Fibroblast of gingiva (primary cell): ENCODE data around the gene ANP32E.
A peak's percentile ranks its signal among the peaks of the same experiment; 100 is the strongest.
"Not testable (repeated sequence)": the region's sequence is repeated elsewhere in the genome, so short reads cannot be mapped to it uniquely, and the experiment has no call there.

Source experiments
- DNase-seq: peaks from one replicate; pipeline ENCODE4 v3.0.0-alpha.2; 2011; ENCODE audit warnings: low read depth

ANP32E gene

GRCh38 chr1:150256554-150257341, 20.8 kb upstream of the ANP32E start:
- DNase-seq = no peak

GRCh38 chr1:150256198-150256553, 20.3 kb upstream of the ANP32E start:
- no peak for DNase-seq

- DNase-seq = no peak
These were observed 14.0 kb upstream of the ANP32E start for GRCh38 chr1:150249936-150250335.

DNA sequence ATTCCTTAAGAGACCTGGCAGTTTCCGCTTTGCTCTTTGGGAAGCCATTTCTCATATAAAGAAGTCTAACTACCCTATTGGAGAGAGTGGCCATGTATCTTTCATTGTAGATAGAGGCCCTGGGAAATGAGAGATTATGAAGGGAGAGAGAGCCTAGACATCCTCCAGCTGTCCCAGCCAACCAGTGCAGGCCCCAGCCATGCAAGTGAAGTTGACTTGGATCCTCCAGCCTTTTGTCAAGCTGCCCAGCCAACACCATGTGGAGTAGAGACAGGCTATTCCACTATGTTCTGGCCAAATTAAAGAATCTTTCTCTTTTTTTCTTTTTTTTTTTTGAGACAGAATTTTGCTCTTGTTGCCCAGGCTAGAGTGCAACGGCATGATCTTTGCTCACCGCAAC, 7.1 kb upstream of the ANP32E start:
- DNase-seq = no peak

DNA sequence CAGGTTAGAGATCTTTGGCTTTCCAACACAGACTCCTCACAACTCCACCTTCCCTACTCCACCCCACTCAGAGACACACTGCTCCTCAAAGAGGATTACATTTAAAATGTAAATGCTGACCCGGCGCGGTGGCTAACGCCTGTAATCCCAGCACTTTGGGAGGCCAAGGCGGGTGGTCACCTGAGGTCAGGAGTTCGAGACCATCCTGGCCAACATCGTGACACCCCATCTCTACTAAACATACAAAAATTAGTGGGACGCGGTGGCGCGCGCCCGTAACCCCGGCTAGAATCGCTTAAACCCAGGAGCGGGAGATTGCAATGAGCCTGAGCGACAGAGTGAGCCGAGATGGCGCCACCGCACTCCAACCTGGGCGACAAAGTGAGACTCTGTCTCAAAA, 1.8 kb upstream of the ANP32E start:
- no peak for DNase-seq

GRCh38 chr1:150237176-150237575, 1.3 kb upstream of the ANP32E start:
- not testable (repeated sequence) for DNase-seq

- no peak for DNase-seq
These were observed 745 bp upstream of the ANP32E start for GRCh38 chr1:150236614-150237100.

DNA sequence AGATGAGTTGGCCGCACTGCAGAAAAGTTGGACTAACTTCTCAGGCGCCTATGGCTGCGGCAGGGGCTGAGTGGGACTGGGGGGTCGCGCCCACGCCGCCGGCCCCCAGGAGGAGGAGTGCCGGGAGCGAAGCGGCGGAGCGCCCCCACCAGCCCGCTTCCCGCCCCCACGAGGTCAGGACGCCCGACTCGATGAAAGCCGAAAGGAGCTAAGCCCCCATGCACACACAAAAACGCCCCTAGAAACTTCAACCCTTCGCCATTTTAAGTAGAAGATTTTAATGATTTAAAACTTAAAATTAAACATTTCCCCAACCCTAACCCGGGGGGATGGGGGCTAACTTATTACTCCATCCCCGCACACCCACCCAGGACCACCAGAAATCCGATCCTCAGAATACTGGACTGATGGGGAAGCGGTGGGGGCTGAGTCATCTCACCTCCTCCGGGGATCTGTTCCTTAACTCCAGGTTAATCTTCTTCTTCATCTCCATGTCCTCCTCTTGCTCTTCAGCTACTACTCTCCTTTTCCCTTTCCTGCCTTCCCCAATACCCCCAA, 539 bp downstream of the ANP32E start:
- DNase-seq = no peak

- DNase-seq = peak; percentile 70
These were observed 1.2 kb downstream of the ANP32E start for GRCh38 chr1:150234566-150235293.

DNA sequence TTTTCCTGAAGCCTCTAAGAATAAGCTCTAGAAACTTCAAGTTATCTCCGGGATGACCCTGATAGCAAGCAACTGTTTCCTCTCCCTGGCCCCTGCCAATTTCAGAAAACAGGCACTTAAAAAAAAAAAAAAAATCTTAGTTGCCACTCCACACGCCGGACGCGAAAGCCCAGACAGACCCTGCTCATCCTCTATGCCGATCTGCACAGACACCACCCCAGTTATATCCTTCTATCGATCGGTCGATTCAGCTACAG, 1.7 kb downstream of the ANP32E start:
- DNase-seq = no peak

GRCh38 chr1:150233359-150234308, 2.3 kb downstream of the ANP32E start:
- peak; percentile 15 for DNase-seq

DNA sequence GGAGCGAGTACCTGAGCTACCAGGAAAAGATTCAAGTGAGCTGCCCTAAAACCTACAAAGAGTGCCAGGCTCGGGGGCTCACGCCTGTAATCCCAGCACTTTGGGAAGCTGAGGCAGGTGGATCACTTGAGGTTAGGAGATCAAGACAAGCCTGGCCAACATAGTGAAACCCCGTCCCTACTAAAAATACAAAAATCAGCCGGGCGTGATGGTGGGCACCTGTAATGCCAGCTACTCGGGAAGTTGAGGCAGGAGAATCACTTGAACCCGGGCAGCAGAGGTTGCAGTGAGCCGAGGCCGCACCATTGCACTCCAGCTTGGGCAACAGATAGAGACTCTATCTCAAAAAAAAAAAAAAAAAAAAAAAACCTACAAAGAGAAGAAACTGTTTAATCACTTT, 3.0 kb downstream of the ANP32E start:
- DNase-seq = not testable (repeated sequence)

- DNase-seq = not testable (repeated sequence)
These were observed 7.7 kb downstream of the ANP32E start for GRCh38 chr1:150228246-150228645.

DNA sequence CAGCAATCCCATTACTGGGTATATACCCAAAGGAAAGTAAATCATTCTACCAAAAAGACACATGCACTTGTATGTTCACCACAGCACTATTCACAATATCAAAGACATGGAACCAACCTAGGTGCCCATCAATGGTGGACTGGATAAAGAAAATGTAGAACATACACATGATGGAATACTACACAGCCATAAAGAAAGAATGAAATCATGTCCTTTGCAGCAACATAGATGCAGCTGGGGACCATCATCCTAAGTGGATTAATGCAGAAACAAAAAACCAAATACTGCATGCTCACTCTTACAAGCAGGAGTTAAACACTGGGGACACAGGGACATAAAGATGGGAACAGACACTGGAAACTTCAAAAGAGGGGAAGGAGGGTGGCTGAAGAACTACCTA, 8.7 kb downstream of the ANP32E start:
- no peak for DNase-seq

DNA sequence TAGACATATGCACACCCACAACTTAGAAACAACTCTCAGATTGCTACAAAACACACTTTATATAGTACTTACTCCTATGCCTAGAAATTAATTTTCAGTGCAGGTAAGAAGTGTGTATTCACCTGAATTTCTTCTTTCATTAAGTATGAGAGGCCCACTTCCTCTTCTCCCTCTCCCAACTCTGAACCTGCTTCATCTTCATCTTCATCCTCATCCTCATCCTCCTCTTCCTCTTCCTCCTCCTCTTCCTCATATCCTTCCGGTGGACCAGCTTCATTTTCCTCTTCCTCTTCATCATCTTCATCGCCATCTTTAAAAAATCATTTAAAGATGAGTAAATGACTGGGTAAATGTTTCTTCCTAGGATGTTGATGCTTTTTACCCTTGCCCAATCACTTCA, 9.4 kb downstream of the ANP32E start:
- DNase-seq = no peak

- no peak for DNase-seq
These were observed 10.4 kb downstream of the ANP32E start for GRCh38 chr1:150225546-150225945.

- DNase-seq = no peak
These were observed 10.9 kb downstream of the ANP32E start for GRCh38 chr1:150224983-150225382.

GRCh38 chr1:150221552-150221951, 14.4 kb downstream of the ANP32E start:
- DNase-seq = peak; percentile 23

DNA sequence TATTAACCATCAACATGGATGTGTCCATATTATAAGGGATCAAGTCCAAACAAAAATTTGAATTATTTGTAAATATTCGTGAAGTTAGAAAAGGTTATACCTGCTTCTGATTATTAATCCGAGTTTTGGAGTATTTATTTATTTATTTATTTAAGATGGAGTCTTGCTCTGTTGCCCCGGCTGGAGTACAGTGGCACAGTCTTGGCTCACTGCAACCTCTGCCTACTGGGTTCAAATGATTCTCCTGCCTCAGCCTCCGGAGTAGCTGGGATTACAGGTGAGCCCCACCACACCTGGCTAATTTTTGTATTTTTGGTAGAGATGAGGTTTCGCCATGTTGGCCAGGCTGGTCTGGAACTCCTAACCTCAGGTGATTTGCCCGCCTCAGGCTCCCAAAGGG, 20.1 kb downstream of the ANP32E start:
- DNase-seq = not testable (repeated sequence)

GRCh38 chr1:150214099-150214756, 21.7 kb downstream of the ANP32E start:
- DNase-seq = not testable (repeated sequence)
